Colonic mucosa (tissue), 4 donors: ENCODE data around the gene PDPN. TPM values are rescaled to one million over a fixed set of nuclear protein-coding genes. Genes with fewer than 3 reads are reported as not detected.

Experiments used
- DNase-seq: peaks from one replicate; pipeline ENCODE4 v3.0.0-alpha.2; 2020
- H3K27ac ChIP-seq: fragments of 200-600 bp; one replicate; pipeline ENCODE4 v1.8.0; 2021
- H3K27me3 ChIP-seq: fragments of 200-600 bp; one replicate; pipeline ENCODE4 v1.8.0; 2021
- H3K36me3 ChIP-seq: fragments of 200-600 bp; one replicate; pipeline ENCODE4 v1.8.0; 2021
- H3K4me1 ChIP-seq: fragments of 200-600 bp; one replicate; pipeline ENCODE4 v1.8.0; 2021; ENCODE audit warnings: mild to moderate bottlenecking
- H3K4me3 ChIP-seq: fragments of 200-600 bp; one replicate; pipeline ENCODE4 v1.8.0; 2021
- H3K9ac ChIP-seq, 2 donors: one replicate each; pipeline ENCODE4 v1.7.0; 2013; ENCODE audit warnings: control low read depth in 2 of 2, low read depth in 2 of 2, low read length in 2 of 2
- H3K9me3 ChIP-seq: fragments of 200-600 bp; one replicate; pipeline ENCODE4 v1.8.0; 2021
- CTCF ChIP-seq: fragments of 200-600 bp; IDR thresholded peaks from one replicate; pipeline ENCODE4 v1.8.0; 2022; ENCODE audit warnings: antibody characterized with exemption, mild to moderate bottlenecking
- intact Hi-C: fragments of 100-400 bp; cut with DNase I; formaldehyde crosslinking; loops from one replicate; pipeline ENCODE4 v1.14.1; 2022
- total RNA-seq, 2 donors: library from RNA; stranded (reverse); fragmentation: NEBNext Ultra II Directional in 1 of 2; extraction: Animal tissue kit (Norgen Biotek cat#: 25700) in 1 of 2; gene quantifications; one replicate each; pipeline ENCODE4 v1.2.1, GENCODE V29; 2021
- donor health status: healthy.
- donor health status: DM: no; HTN: no; CAD: no.
- donor health status: DM: no; HTN: no; CAD: no.

Gene PDPN
- total RNA-seq, 2 donors from 2014 or later: 2.7 to 6.1 TPM

- no peaks in the 10 kb centered on the region for H3K27me3 ChIP-seq
- TF ChIP-seq CTCF: no peak
- no peak for DNase-seq
- H3K9me3 ChIP-seq: no peaks in the 10 kb centered on the region
- no peaks in the 10 kb centered on the region for H3K36me3 ChIP-seq
- no peak overlapping the region for H3K9ac ChIP-seq
- H3K27ac ChIP-seq: no peak overlapping the region
- H3K4me3 ChIP-seq: no peak overlapping the region
- H3K4me1 ChIP-seq: no peaks in the 10 kb centered on the region
- intact Hi-C loops: no loop called here
Measured at GRCh38 chr1:13628711-13629110, 45.1 kb downstream of the PDPN start.

GRCh38 chr1:13642306-13643004, 58.8 kb downstream of the PDPN start:
- no peak for TF ChIP-seq CTCF
- Histone ChIP-seq H3K9me3 (no peaks in the 10 kb centered on the region), H3K9ac (no peak overlapping the region), H3K4me1 (no peaks in the 10 kb centered on the region), H3K36me3 (no peaks in the 10 kb centered on the region), H3K4me3 (no peak overlapping the region), H3K27ac (no peak overlapping the region), H3K27me3 (no peaks in the 10 kb centered on the region)
- DNase-seq: no peak
- intact Hi-C loops: no loop called here

GRCh38 chr1:13643017-13643416, 59.4 kb downstream of the PDPN start:
- Histone ChIP-seq H3K9me3 (no peaks in the 10 kb centered on the region), H3K27ac (no peak overlapping the region), H3K27me3 (no peaks in the 10 kb centered on the region), H3K4me1 (no peaks in the 10 kb centered on the region), H3K36me3 (no peaks in the 10 kb centered on the region), H3K4me3 (no peak overlapping the region), H3K9ac (no peak overlapping the region)
- intact Hi-C loops: no loop called here
- no peak for DNase-seq
- TF ChIP-seq CTCF: no peak

GRCh38 chr1:13646521-13646920, 62.9 kb downstream of the PDPN start:
- Histone ChIP-seq H3K36me3 (no peaks in the 10 kb centered on the region), H3K9me3 (no peaks in the 10 kb centered on the region), H3K9ac (no peak overlapping the region), H3K27me3 (no peaks in the 10 kb centered on the region), H3K4me3 (no peak overlapping the region), H3K27ac (no peak overlapping the region), H3K4me1 (no peaks in the 10 kb centered on the region)
- intact Hi-C loops: no loop called here
- no peak for TF ChIP-seq CTCF
- no peak for DNase-seq

- Histone ChIP-seq H3K4me3 (no peak overlapping the region), H3K9ac (no peak overlapping the region), H3K27ac (no peak overlapping the region), H3K9me3 (no peaks in the 10 kb centered on the region), H3K36me3 (no peaks in the 10 kb centered on the region), H3K27me3 (no peaks in the 10 kb centered on the region), H3K4me1 (no peaks in the 10 kb centered on the region)
- no peak for DNase-seq
- intact Hi-C loops: no loop called here
- TF ChIP-seq CTCF: no peak
Measured at GRCh38 chr1:13651279-13651678, 67.6 kb downstream of the PDPN start.
